K562 (cell line): Measurements from ENCODE around the gene TBC1D20. TPM values are rescaled to one million over a fixed set of nuclear protein-coding genes. Genes with fewer than 3 reads are reported as not detected.

Source experiments
- polyA plus RNA-seq, 8 experiments: library from polyadenylated mRNA; depleted of rRNA in 4 of 8; stranded (reverse) in 5 of 8; unstranded in 3 of 8; fragments of >200 nt; fragmentation: Nextera tagmentation in 2 of 8; fragmentation: Illumina TruSeq in 1 of 8; extraction: Ambion mirVana in 2 of 8; extraction: Trizol in 1 of 8; gene quantifications; 2 replicates each; pipeline versions ENCODE4 v1.2.1 to v1.2.3, GENCODE V29; 2011 to 2014; ENCODE audit warnings: inconsistent platforms in 1 of 8, missing spikeins in 1 of 8
- small RNA-seq: library from RNA; depleted of rRNA; stranded (forward); fragments of <200 nt; gene quantifications from one replicate; pipeline ENCODE3, GENCODE V24; 2014
- total RNA-seq, 7 experiments: library from RNA; depleted of rRNA in 6 of 7; stranded (reverse); fragments of >200 nt in 6 of 7; fragmentation: Illumina TruSeq in 2 of 7; extraction: Trizol in 2 of 7; gene quantifications; 2 replicates each; pipeline versions ENCODE4 v1.2.1 to v1.2.3, GENCODE V29; 2011 to 2021; ENCODE audit warnings: low replicate concordance in 1 of 7

TBC1D20 gene
- total and polyA plus RNA-seq, 9 of the 15 experiments (the other 6 are each of a cell fraction or from before 2014, with no cell fraction given): 7.0 to 25.3 (median 15.1) TPM

Small RNAs within 50 kb of the gene (small RNA-seq; reads per million reads assigned to genes)
- gene RF00019: not detected

Other genes starting within 250 kb of the TBC1D20 start
Only the 7 nearest of the 12 such genes appear.
- 23.2 and 28.2 TPM in 2 replicates for gene ZCCHC3, start 165.0 kb downstream of the TBC1D20 start, total RNA-seq (2014; rRNA removed)
- 10.1 and 10.2 TPM in 2 replicates for gene ZCCHC3, start 165.0 kb downstream of the TBC1D20 start, total RNA-seq (2014; rRNA removed; fragmentation: Illumina TruSeq; extraction: Trizol)
- gene ZCCHC3, start 165.0 kb downstream of the TBC1D20 start, total RNA-seq (2015; rRNA removed; fragmentation: Illumina TruSeq; extraction: Trizol): 12.8 and 13.9 TPM in 2 replicates
- gene ZCCHC3, start 165.0 kb downstream of the TBC1D20 start, total RNA-seq (2021): 22.1 and 22.5 TPM in 2 replicates
- gene ZCCHC3, start 165.0 kb downstream of the TBC1D20 start, polyA plus RNA-seq (2011; rRNA removed): 21.2 and 22.0 TPM in 2 replicates
- 16.5 and 17.6 TPM in 2 replicates for gene ZCCHC3, start 165.0 kb downstream of the TBC1D20 start, polyA plus RNA-seq (2014; fragmentation: Illumina TruSeq; extraction: Trizol)
- gene ZCCHC3, start 165.0 kb downstream of the TBC1D20 start, polyA plus RNA-seq (2014; fragmentation: Nextera tagmentation; extraction: Ambion mirVana): 1 to 10 TPM; 2.8 to 4.0 TPM
- 22.4 and 23.3 TPM in 2 replicates for gene ZCCHC3, start 165.0 kb downstream of the TBC1D20 start, polyA plus RNA-seq (2014; rRNA removed)
- 6.5 and 9.2 TPM in 2 replicates for gene SOX12, start 137.0 kb downstream of the TBC1D20 start, total RNA-seq (2014; rRNA removed)
- 1.3 and 1.4 TPM in 2 replicates for gene SOX12, start 137.0 kb downstream of the TBC1D20 start, total RNA-seq (2014; rRNA removed; fragmentation: Illumina TruSeq; extraction: Trizol)
- gene SOX12, start 137.0 kb downstream of the TBC1D20 start, total RNA-seq (2015; rRNA removed; fragmentation: Illumina TruSeq; extraction: Trizol): 2.6 and 2.8 TPM in 2 replicates
- gene SOX12, start 137.0 kb downstream of the TBC1D20 start, total RNA-seq (2021): 26.1 and 26.3 TPM in 2 replicates
- 1.8 and 3.5 TPM in 2 replicates for gene SOX12, start 137.0 kb downstream of the TBC1D20 start, polyA plus RNA-seq (2011; rRNA removed)
- 6.7 and 7.4 TPM in 2 replicates for gene SOX12, start 137.0 kb downstream of the TBC1D20 start, polyA plus RNA-seq (2014; fragmentation: Illumina TruSeq; extraction: Trizol)
- gene SOX12, start 137.0 kb downstream of the TBC1D20 start, polyA plus RNA-seq (2014; fragmentation: Nextera tagmentation; extraction: Ambion mirVana): under 1 TPM; 0.42 to 0.48 TPM
- gene SOX12, start 137.0 kb downstream of the TBC1D20 start, polyA plus RNA-seq (2014; rRNA removed): 6.7 and 9.6 TPM in 2 replicates
- gene NRSN2, start 115.4 kb downstream of the TBC1D20 start, total RNA-seq (2014; rRNA removed): 11.1 and 21.5 TPM in 2 replicates
- 6.7 and 7.5 TPM in 2 replicates for gene NRSN2, start 115.4 kb downstream of the TBC1D20 start, total RNA-seq (2014; rRNA removed; fragmentation: Illumina TruSeq; extraction: Trizol)
- gene NRSN2, start 115.4 kb downstream of the TBC1D20 start, total RNA-seq (2015; rRNA removed; fragmentation: Illumina TruSeq; extraction: Trizol): 7.8 and 9.6 TPM in 2 replicates
- 26.7 and 28.5 TPM in 2 replicates for gene NRSN2, start 115.4 kb downstream of the TBC1D20 start, total RNA-seq (2021)
- 13.1 and 37.5 TPM in 2 replicates for gene NRSN2, start 115.4 kb downstream of the TBC1D20 start, polyA plus RNA-seq (2011; rRNA removed)
- gene NRSN2, start 115.4 kb downstream of the TBC1D20 start, polyA plus RNA-seq (2014; fragmentation: Illumina TruSeq; extraction: Trizol): 24.3 and 24.7 TPM in 2 replicates
- gene NRSN2, start 115.4 kb downstream of the TBC1D20 start, polyA plus RNA-seq (2014; fragmentation: Nextera tagmentation; extraction: Ambion mirVana): 1 to 10 TPM; 7.9 to 8.3 TPM
- 24.8 and 29.7 TPM in 2 replicates for gene NRSN2, start 115.4 kb downstream of the TBC1D20 start, polyA plus RNA-seq (2014; rRNA removed)
- gene TRIB3, start 81.8 kb downstream of the TBC1D20 start, total RNA-seq (2014; rRNA removed): 113 and 114 TPM in 2 replicates
- gene TRIB3, start 81.8 kb downstream of the TBC1D20 start, total RNA-seq (2014; rRNA removed; fragmentation: Illumina TruSeq; extraction: Trizol): 43.5 and 47.4 TPM in 2 replicates
- 22.1 and 23.0 TPM in 2 replicates for gene TRIB3, start 81.8 kb downstream of the TBC1D20 start, total RNA-seq (2015; rRNA removed; fragmentation: Illumina TruSeq; extraction: Trizol)
- 102 and 110 TPM in 2 replicates for gene TRIB3, start 81.8 kb downstream of the TBC1D20 start, total RNA-seq (2021)
- gene TRIB3, start 81.8 kb downstream of the TBC1D20 start, polyA plus RNA-seq (2011; rRNA removed): 44.4 and 114 TPM in 2 replicates
- 55.3 and 78.6 TPM in 2 replicates for gene TRIB3, start 81.8 kb downstream of the TBC1D20 start, polyA plus RNA-seq (2014; fragmentation: Illumina TruSeq; extraction: Trizol)
- gene TRIB3, start 81.8 kb downstream of the TBC1D20 start, polyA plus RNA-seq (2014; fragmentation: Nextera tagmentation; extraction: Ambion mirVana): 10 to 100 TPM; 12.1 to 14.9 TPM
- gene TRIB3, start 81.8 kb downstream of the TBC1D20 start, polyA plus RNA-seq (2014; rRNA removed): 78.8 and 80.6 TPM in 2 replicates
- gene RBCK1, start 54.2 kb downstream of the TBC1D20 start, total RNA-seq (2014; rRNA removed): 46.1 and 58.1 TPM in 2 replicates
- gene RBCK1, start 54.2 kb downstream of the TBC1D20 start, total RNA-seq (2014; rRNA removed; fragmentation: Illumina TruSeq; extraction: Trizol): 18.4 and 22.1 TPM in 2 replicates
- gene RBCK1, start 54.2 kb downstream of the TBC1D20 start, total RNA-seq (2015; rRNA removed; fragmentation: Illumina TruSeq; extraction: Trizol): 18.0 and 19.3 TPM in 2 replicates
- gene RBCK1, start 54.2 kb downstream of the TBC1D20 start, total RNA-seq (2021): 51.7 and 54.2 TPM in 2 replicates
- gene RBCK1, start 54.2 kb downstream of the TBC1D20 start, polyA plus RNA-seq (2011; rRNA removed): 37.6 and 58.2 TPM in 2 replicates
- 26.5 and 37.1 TPM in 2 replicates for gene RBCK1, start 54.2 kb downstream of the TBC1D20 start, polyA plus RNA-seq (2014; fragmentation: Illumina TruSeq; extraction: Trizol)
- 1 to 10 TPM; 5.9 to 8.3 TPM for gene RBCK1, start 54.2 kb downstream of the TBC1D20 start, polyA plus RNA-seq (2014; fragmentation: Nextera tagmentation; extraction: Ambion mirVana)
- 52.7 and 59.3 TPM in 2 replicates for gene RBCK1, start 54.2 kb downstream of the TBC1D20 start, polyA plus RNA-seq (2014; rRNA removed)
- gene CSNK2A1, start 81.3 kb upstream of the TBC1D20 start, total RNA-seq (2014; rRNA removed): 81.4 and 88.5 TPM in 2 replicates
- 149 and 152 TPM in 2 replicates for gene CSNK2A1, start 81.3 kb upstream of the TBC1D20 start, total RNA-seq (2014; rRNA removed; fragmentation: Illumina TruSeq; extraction: Trizol)
- 141 and 156 TPM in 2 replicates for gene CSNK2A1, start 81.3 kb upstream of the TBC1D20 start, total RNA-seq (2015; rRNA removed; fragmentation: Illumina TruSeq; extraction: Trizol)
- 144 and 150 TPM in 2 replicates for gene CSNK2A1, start 81.3 kb upstream of the TBC1D20 start, total RNA-seq (2021)
- gene CSNK2A1, start 81.3 kb upstream of the TBC1D20 start, polyA plus RNA-seq (2011; rRNA removed): 103 and 145 TPM in 2 replicates
- 188 and 251 TPM in 2 replicates for gene CSNK2A1, start 81.3 kb upstream of the TBC1D20 start, polyA plus RNA-seq (2014; fragmentation: Illumina TruSeq; extraction: Trizol)
- gene CSNK2A1, start 81.3 kb upstream of the TBC1D20 start, polyA plus RNA-seq (2014; fragmentation: Nextera tagmentation; extraction: Ambion mirVana): 100 to 1,000 TPM in 1 of 2 experiments, 10 to 100 TPM in 1; 71.0 to 101 TPM
- gene CSNK2A1, start 81.3 kb upstream of the TBC1D20 start, polyA plus RNA-seq (2014; rRNA removed): 77.0 and 98.4 TPM in 2 replicates
- gene TCF15, start 147.8 kb upstream of the TBC1D20 start, total RNA-seq (2014; rRNA removed): 2.3 and 4.4 TPM in 2 replicates
- 0.96 and 1.2 TPM in 2 replicates for gene TCF15, start 147.8 kb upstream of the TBC1D20 start, total RNA-seq (2014; rRNA removed; fragmentation: Illumina TruSeq; extraction: Trizol)
- gene TCF15, start 147.8 kb upstream of the TBC1D20 start, total RNA-seq (2015; rRNA removed; fragmentation: Illumina TruSeq; extraction: Trizol): 1.2 and 2.0 TPM in 2 replicates
- 3.8 and 5.0 TPM in 2 replicates for gene TCF15, start 147.8 kb upstream of the TBC1D20 start, total RNA-seq (2021)
- gene TCF15, start 147.8 kb upstream of the TBC1D20 start, polyA plus RNA-seq (2011; rRNA removed): 0.93 and 1.7 TPM in 2 replicates
- gene TCF15, start 147.8 kb upstream of the TBC1D20 start, polyA plus RNA-seq (2014; fragmentation: Illumina TruSeq; extraction: Trizol): 0.62 and 0.98 TPM in 2 replicates
- under 1 TPM; 0.04 to 0.13 TPM for gene TCF15, start 147.8 kb upstream of the TBC1D20 start, polyA plus RNA-seq (2014; fragmentation: Nextera tagmentation; extraction: Ambion mirVana)
- 4.2 and 4.5 TPM in 2 replicates for gene TCF15, start 147.8 kb upstream of the TBC1D20 start, polyA plus RNA-seq (2014; rRNA removed)